SU-DHL-6 (cell line): ENCODE measurements around the gene SLC66A1.

ENCODE experiments used
- H2AFZ ChIP-seq: fragments of 200-600 bp; sonication (generic); 2 replicates; pipeline ENCODE4 v1.6.1; 2014; ENCODE audit warnings: low read depth, mild to moderate bottlenecking, moderate library complexity, mixed read lengths, antibody characterized with exemption, low read length; ENCODE audit not compliant: severe bottlenecking
- H3F3A ChIP-seq: fragments of 200-600 bp; shearing (Covaris generic); 2 replicates; pipeline ENCODE4 v1.6.0; 2016; ENCODE audit warnings: antibody characterized with exemption, mild to moderate bottlenecking; ENCODE audit not compliant: insufficient read depth
- H3K27ac ChIP-seq: fragments of 200-600 bp; sonication (generic); 2 replicates; pipeline ENCODE4 v1.5.1; 2016; ENCODE audit warnings: low read depth, mild to moderate bottlenecking, low read length, moderate library complexity, mixed read lengths
- H3K27me3 ChIP-seq: fragments of 200-600 bp; sonication (generic), shearing (Covaris generic); 2 replicates; pipeline ENCODE4 v1.6.0; 2014; ENCODE audit warnings: mild to moderate bottlenecking, low read length
- H3K36me3 ChIP-seq: fragments of 200-600 bp; sonication (generic); 2 replicates; pipeline ENCODE4 v1.6.1; 2014; ENCODE audit warnings: mild to moderate bottlenecking, low read length, mixed read lengths
- H3K4me2 ChIP-seq: fragments of 300-600, 200-600 bp; shearing (Covaris generic), sonication (generic); 2 replicates; pipeline ENCODE4 v1.6.0; 2014; ENCODE audit warnings: low read length, low read depth, mild to moderate bottlenecking; ENCODE audit not compliant: poor library complexity, severe bottlenecking
- H3K4me3 ChIP-seq: fragments of 200-600 bp; sonication (generic); 2 replicates; pipeline ENCODE4 v1.5.1; 2014; ENCODE audit warnings: antibody characterized with exemption, low read length, mild to moderate bottlenecking, mixed read lengths; ENCODE audit not compliant: insufficient read depth, poor library complexity, severe bottlenecking
- H3K79me2 ChIP-seq: fragments of 200-600 bp; sonication (generic); 2 replicates; pipeline ENCODE4 v1.6.1; 2014; ENCODE audit warnings: mild to moderate bottlenecking, low read length, moderate library complexity; ENCODE audit not compliant: insufficient read depth
- H3K9ac ChIP-seq: fragments of 200-600 bp; sonication (generic); 2 replicates; pipeline ENCODE4 v1.7.0; 2014; ENCODE audit warnings: mild to moderate bottlenecking, low read length
- H3K9me2 ChIP-seq: fragments of 200-600 bp; sonication (generic); replicated peaks from 2 replicates; pipeline ENCODE4 v1.6.1; 2014; ENCODE audit warnings: low read length; ENCODE audit not compliant: insufficient read depth
- H3K9me3 ChIP-seq: fragments of 200-600 bp; sonication (generic); 2 replicates; pipeline ENCODE4 v1.6.1; 2014; ENCODE audit warnings: low read length, mixed read lengths; ENCODE audit not compliant: insufficient read depth
- H4K20me1 ChIP-seq: fragments of 200-600 bp; sonication (generic); 2 replicates; pipeline ENCODE4 v1.6.1; 2014; ENCODE audit warnings: low read depth, mild to moderate bottlenecking, antibody characterized with exemption, low read length, moderate library complexity, mixed read lengths
- EZH2phosphoT487 ChIP-seq: fragments of 200-600 bp; sonication (generic), shearing (Covaris generic); conservative IDR thresholded peaks from 2 replicates; pipeline ENCODE4 v1.6.1; 2018; ENCODE audit warnings: mild to moderate bottlenecking, antibody characterized with exemption, low read length, moderate library complexity, mixed read lengths
- TF ChIP-seq, protein P1 (sequence below): fragments of 200-600 bp; sonication (generic); IDR thresholded peaks from one replicate; pipeline ENCODE4 v1.5.1; 2017; ENCODE audit warnings: antibody characterized with exemption, mild to moderate bottlenecking, low read length, moderate library complexity; ENCODE audit not compliant: insufficient read depth, poor library complexity, severe bottlenecking

SLC66A1 gene

DNA sequence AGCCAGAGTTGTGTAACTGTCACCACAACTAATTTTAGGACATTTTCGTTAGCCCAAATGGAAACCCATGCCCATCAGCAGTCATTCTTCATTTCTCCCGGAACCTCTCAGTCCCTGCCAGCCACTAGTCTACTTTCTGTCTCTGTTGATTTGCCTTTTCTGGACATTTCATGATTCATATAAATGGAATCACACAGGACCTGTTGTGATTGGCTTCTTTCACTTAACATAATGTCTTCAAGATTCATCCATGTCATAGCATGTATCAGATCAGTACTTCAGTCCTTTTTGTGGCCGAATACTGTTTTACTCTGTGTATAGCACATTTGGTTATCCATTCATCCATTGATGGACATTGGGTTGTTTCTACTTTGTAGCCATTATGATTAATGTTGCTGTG is 7.1 kb downstream of the SLC66A1 start:
- Histone ChIP-seq H3K4me2 (no peak overlapping the region), H3K9ac (no peak overlapping the region), H3K27ac (no peak overlapping the region), H3K36me3 (no peaks in the 10 kb centered on the region), H3K27me3 (no peaks in the 10 kb centered on the region), H3K4me3 (no peak overlapping the region), H2AFZ (no peak overlapping the region), H3K9me2 (no peaks in the 10 kb centered on the region), H3K79me2 (no peaks in the 10 kb centered on the region), H3F3A (no peaks in the 10 kb centered on the region; the same call in 1 of the 2 replicates), H3K9me3 (no peaks in the 10 kb centered on the region), H4K20me1 (no peaks in the 10 kb centered on the region)
- no peak for TF ChIP-seq EZH2phosphoT487
- TF ChIP-seq, protein P1, sequence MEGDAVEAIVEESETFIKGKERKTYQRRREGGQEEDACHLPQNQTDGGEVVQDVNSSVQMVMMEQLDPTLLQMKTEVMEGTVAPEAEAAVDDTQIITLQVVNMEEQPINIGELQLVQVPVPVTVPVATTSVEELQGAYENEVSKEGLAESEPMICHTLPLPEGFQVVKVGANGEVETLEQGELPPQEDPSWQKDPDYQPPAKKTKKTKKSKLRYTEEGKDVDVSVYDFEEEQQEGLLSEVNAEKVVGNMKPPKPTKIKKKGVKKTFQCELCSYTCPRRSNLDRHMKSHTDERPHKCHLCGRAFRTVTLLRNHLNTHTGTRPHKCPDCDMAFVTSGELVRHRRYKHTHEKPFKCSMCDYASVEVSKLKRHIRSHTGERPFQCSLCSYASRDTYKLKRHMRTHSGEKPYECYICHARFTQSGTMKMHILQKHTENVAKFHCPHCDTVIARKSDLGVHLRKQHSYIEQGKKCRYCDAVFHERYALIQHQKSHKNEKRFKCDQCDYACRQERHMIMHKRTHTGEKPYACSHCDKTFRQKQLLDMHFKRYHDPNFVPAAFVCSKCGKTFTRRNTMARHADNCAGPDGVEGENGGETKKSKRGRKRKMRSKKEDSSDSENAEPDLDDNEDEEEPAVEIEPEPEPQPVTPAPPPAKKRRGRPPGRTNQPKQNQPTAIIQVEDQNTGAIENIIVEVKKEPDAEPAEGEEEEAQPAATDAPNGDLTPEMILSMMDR, result no peak

DNA sequence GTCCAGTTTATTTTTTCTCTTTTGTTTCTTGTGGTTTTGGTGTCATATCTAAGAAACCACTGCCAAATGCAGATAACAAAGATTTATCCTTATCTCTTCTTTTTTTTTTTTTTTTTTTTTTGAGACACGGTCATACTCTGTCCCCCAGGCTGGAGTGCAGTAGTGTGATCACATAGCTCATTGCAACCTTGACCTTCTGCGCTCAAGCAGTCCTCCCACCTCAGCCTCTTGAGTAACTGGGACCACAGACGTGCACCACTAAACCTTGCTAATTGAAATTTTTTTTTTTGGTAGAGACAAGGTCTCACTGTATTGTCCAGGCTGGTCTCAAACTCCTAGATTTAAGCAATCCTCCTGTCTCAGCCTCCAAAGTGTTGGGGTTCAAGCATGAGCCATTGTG is 8.9 kb downstream of the SLC66A1 start:
- no peak overlapping the region for H2AFZ ChIP-seq
- H4K20me1 ChIP-seq, result no peaks in the 10 kb centered on the region
- H3K9me2 ChIP-seq, result no peaks in the 10 kb centered on the region
- no peaks in the 10 kb centered on the region for H3K36me3 ChIP-seq
- H3K4me2 ChIP-seq, result no peak overlapping the region
- H3K9me3 ChIP-seq, result no peaks in the 10 kb centered on the region
- no peak overlapping the region for H3K9ac ChIP-seq
- H3F3A ChIP-seq, result no peaks in the 10 kb centered on the region; the same call in 1 of the 2 replicates
- no peak overlapping the region for H3K27ac ChIP-seq
- no peak overlapping the region for H3K4me3 ChIP-seq
- H3K79me2 ChIP-seq, result no peaks in the 10 kb centered on the region
- TF ChIP-seq, protein P1, result no peak
- no peak for TF ChIP-seq EZH2phosphoT487
- H3K27me3 ChIP-seq, result no peaks in the 10 kb centered on the region

DNA sequence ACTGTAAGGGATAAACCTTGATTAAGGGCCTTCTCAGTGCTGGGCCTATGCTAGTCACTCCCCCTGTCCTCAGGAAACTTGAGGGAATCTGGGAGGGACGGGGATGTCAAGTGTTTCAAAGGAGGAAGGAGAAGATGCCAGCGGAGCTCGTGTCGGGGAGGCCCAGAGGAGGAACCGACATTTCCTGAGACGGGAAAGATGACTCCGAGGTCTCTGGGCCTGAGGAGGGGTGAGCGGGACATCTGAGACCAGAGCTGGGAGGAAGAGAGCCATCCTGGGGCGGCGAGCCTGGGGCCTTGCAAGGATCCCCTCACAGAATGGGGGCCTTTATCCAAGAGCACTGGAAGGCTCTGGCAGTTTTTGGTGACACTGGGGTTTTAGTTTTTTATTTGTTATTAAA is 10.4 kb downstream of the SLC66A1 start:
- H3K9me3 ChIP-seq, result no peaks in the 10 kb centered on the region
- H3K27ac ChIP-seq, result no peak overlapping the region
- H3F3A ChIP-seq, result no peaks in the 10 kb centered on the region
- H2AFZ ChIP-seq, result no peak overlapping the region
- H3K9me2 ChIP-seq, result no peaks in the 10 kb centered on the region
- no peaks in the 10 kb centered on the region for H4K20me1 ChIP-seq
- H3K27me3 ChIP-seq, result no peaks in the 10 kb centered on the region
- no peaks in the 10 kb centered on the region for H3K36me3 ChIP-seq
- no peak overlapping the region for H3K4me2 ChIP-seq
- TF ChIP-seq, protein P1, result no peak
- no peak for TF ChIP-seq EZH2phosphoT487
- no peaks in the 10 kb centered on the region for H3K79me2 ChIP-seq
- no peak overlapping the region for H3K9ac ChIP-seq
- no peak overlapping the region for H3K4me3 ChIP-seq
